HK-2 (cell line): ENCODE measurements around the gene UPF2.
"Not testable (repeated sequence)": the region's sequence is repeated elsewhere in the genome, so short reads cannot be mapped to it uniquely, and the experiment has no call there.

Experiments used
- DNase-seq: peaks from one replicate; pipeline ENCODE4 v3.0.0-alpha.2; 2018; ENCODE audit not compliant: unreplicated experiment

UPF2 gene, protein sequence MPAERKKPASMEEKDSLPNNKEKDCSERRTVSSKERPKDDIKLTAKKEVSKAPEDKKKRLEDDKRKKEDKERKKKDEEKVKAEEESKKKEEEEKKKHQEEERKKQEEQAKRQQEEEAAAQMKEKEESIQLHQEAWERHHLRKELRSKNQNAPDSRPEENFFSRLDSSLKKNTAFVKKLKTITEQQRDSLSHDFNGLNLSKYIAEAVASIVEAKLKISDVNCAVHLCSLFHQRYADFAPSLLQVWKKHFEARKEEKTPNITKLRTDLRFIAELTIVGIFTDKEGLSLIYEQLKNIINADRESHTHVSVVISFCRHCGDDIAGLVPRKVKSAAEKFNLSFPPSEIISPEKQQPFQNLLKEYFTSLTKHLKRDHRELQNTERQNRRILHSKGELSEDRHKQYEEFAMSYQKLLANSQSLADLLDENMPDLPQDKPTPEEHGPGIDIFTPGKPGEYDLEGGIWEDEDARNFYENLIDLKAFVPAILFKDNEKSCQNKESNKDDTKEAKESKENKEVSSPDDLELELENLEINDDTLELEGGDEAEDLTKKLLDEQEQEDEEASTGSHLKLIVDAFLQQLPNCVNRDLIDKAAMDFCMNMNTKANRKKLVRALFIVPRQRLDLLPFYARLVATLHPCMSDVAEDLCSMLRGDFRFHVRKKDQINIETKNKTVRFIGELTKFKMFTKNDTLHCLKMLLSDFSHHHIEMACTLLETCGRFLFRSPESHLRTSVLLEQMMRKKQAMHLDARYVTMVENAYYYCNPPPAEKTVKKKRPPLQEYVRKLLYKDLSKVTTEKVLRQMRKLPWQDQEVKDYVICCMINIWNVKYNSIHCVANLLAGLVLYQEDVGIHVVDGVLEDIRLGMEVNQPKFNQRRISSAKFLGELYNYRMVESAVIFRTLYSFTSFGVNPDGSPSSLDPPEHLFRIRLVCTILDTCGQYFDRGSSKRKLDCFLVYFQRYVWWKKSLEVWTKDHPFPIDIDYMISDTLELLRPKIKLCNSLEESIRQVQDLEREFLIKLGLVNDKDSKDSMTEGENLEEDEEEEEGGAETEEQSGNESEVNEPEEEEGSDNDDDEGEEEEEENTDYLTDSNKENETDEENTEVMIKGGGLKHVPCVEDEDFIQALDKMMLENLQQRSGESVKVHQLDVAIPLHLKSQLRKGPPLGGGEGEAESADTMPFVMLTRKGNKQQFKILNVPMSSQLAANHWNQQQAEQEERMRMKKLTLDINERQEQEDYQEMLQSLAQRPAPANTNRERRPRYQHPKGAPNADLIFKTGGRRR

GRCh38 chr10:12042797-12043651, at the start of gene UPF2:
UPF2 (minus strand) TSS chr10:12042809; CDS start chr10:12035423, 7,386 bp downstream.
- peak; percentile 96 for DNase-seq

GRCh38 chr10:12091421-12091820, 48.8 kb upstream of the UPF2 start:
- no peak for DNase-seq

DNA sequence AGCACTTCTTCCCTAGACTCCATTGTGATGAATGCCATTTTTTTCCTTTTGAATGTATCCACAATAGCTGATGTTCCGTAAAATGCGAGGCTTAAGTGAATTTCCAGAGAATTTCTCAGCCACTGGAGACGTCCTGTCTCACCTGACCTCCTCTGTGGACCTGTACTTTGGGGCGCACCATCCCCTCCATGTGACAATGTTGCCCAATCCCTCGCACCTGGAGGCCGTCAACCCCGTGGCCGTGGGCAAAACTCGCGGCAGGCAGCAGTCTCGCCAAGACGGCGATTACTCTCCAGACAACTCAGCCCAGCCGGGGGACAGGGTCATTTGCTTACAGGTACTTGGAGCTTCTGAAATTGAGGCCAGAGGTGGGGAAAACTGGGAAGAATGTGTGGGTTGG, 46.3 kb upstream of the UPF2 start:
- DNase-seq, result no peak

GRCh38 chr10:12081879-12082557, 39.4 kb upstream of the UPF2 start:
- no peak for DNase-seq

DNA sequence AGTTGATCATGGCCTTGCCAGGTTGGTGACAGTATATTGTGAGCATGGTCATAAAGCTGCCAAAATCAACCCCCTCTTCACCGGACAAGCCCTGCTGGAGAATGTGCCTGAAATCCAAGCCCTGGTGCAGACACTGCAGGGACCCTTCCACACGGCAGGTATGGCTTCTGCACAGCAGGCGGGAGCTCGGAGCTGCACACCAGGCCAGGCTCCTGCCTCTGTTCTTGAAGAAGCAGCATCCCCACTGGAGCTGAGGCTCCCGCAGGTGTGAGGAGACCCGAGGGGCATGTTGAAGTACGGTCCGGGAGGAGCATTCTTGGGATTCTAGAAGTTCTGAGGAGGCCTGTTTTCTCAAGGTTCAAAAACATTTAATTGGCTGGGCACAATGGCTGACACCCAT, 38.9 kb upstream of the UPF2 start:
- no peak for DNase-seq

- DNase-seq, result no peak
Observed at GRCh38 chr10:12077580-12078180, 35.1 kb upstream of the UPF2 start.

DNA sequence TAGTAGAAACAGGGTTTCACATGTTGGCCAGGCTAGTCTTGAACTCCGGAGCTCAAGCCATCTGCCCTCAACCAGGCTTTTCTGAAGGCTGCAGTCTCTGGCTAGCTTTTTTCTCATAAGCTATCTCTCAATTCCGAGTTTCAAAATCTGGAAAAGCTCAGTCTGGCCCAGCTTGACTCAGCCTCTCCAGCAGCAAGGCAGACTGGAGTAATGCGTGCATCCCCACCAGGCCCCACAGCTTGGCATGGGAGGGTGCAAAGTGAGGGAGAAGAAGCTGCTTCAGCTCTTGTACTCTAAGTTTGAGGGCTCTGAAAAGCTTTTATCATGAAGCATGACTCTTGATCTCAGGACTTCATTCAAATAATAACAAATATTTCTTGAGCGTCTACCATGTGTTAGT, 30.9 kb upstream of the UPF2 start:
- no peak for DNase-seq

DNA sequence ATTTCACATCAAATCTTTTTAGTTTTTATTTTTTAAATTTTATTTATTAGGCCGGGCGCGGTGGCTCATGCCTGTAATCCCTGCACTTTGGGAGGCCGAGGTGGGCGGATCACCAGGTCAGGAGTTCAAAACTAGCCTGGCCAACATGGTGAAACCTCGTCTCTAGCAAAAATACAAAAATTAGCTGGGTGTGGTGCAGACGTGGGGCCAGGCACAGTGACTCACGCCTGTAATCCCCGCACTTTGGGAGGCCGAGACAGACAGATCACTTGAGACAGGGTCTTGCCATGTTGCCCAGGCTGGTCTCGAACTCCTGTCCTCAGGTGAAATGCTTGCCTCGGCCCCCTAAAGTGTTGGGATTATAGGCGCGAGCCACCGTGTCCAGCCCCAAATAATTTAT, 28.8 kb upstream of the UPF2 start:
- not testable (repeated sequence) for DNase-seq

GRCh38 chr10:12068449-12069269, 26.1 kb upstream of the UPF2 start, which contains the start of gene DHTKD1:
DHTKD1 (plus strand) TSS chr10:12068954; CDS start chr10:12069034, 80 bp downstream.
- DNase-seq, result peak; percentile 93

GRCh38 chr10:12067336-12067735, 24.7 kb upstream of the UPF2 start:
- no peak for DNase-seq

GRCh38 chr10:12063483-12063818, 20.8 kb upstream of the UPF2 start:
- DNase-seq, result no peak

- no peak for DNase-seq
Observed at GRCh38 chr10:12062754-12063482, 20.3 kb upstream of the UPF2 start.

- DNase-seq, result no peak
Observed at GRCh38 chr10:12061124-12061523, 18.5 kb upstream of the UPF2 start.

- DNase-seq, result no peak
Observed at GRCh38 chr10:12056748-12057147, 14.1 kb upstream of the UPF2 start.

DNA sequence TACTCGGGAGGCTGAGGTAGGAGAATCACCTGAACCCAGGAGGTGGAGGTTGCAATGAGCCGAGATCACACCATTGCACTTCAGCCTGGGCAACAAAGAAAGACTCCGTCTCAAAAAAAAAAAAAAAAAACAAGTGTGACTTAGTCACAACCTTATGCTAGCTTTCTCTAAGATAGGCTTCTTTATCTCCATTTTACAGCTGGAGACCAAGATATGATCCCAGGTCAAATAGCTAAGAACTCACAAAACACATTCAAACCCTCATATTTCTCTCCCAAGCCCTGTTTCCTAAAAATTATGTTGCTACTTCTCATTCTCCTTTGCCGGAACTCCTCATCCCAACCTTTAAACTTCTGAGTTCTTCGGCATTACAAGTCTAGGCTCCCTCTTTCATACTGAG, 13.1 kb upstream of the UPF2 start:
- no peak for DNase-seq

GRCh38 chr10:12051241-12051640, 8.6 kb upstream of the UPF2 start:
- no peak for DNase-seq

GRCh38 chr10:12050528-12050927, 7.9 kb upstream of the UPF2 start:
- DNase-seq, result no peak

DNA sequence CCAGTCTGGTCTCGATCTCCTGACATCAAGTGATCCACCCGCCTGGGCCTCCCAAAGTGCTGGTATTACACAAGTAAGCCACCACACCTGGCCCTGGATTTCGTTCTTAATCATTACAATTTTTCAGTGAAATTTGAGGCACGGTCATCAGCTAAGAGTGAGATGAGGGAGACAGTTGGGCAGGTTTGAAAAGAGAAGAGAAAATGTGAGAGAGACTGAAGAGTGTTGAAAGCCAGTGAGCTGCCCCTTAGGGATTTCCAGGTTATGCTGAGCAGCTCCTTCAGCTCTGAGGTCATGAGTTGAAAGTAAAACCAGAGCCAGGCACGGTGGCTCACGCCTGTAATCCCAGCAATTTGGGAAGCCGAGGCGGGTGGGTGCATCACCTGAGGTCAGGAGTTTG, 5.9 kb upstream of the UPF2 start:
- DNase-seq, result no peak

- DNase-seq, result no peak
Observed at GRCh38 chr10:12045596-12045995, 3.0 kb upstream of the UPF2 start.
